HG02623 (cell line): ENCODE results near the gene EFNA2.
"Not testable (repeated sequence)": the region's sequence is repeated elsewhere in the genome, so short reads cannot be mapped to it uniquely, and the experiment has no call there.

Source experiments
- ATAC-seq: cut with Tn5 transposase; IDR thresholded peaks from one replicate; pipeline ENCODE4 v1.9.1; 2021; ENCODE audit warnings: moderate library complexity; ENCODE audit not compliant: unreplicated experiment

Gene EFNA2

GRCh38 chr19:1315470-1316166, 29.9 kb downstream of the EFNA2 start:
- ATAC-seq: no peak

GRCh38 chr19:1316466-1316865, 30.8 kb downstream of the EFNA2 start:
- no peak for ATAC-seq

GRCh38 chr19:1317274-1318003, 31.8 kb downstream of the EFNA2 start:
- ATAC-seq: no peak

- no peak for ATAC-seq
Measured at GRCh38 chr19:1318678-1319471, 33.2 kb downstream of the EFNA2 start.

- ATAC-seq: not testable (repeated sequence)
Measured at GRCh38 chr19:1320282-1320650, 34.6 kb downstream of the EFNA2 start.

- no peak for ATAC-seq
Measured at GRCh38 chr19:1321539-1321938, 35.9 kb downstream of the EFNA2 start.

- no peak for ATAC-seq
Measured at GRCh38 chr19:1322198-1322981, 36.7 kb downstream of the EFNA2 start.

- ATAC-seq: no peak
Measured at GRCh38 chr19:1324249-1324805, 38.7 kb downstream of the EFNA2 start.

- ATAC-seq: no peak
Measured at GRCh38 chr19:1324806-1325567, 39.3 kb downstream of the EFNA2 start.

GRCh38 chr19:1325568-1326294, 40.1 kb downstream of the EFNA2 start:
- ATAC-seq: no peak

- ATAC-seq: no peak
Measured at GRCh38 chr19:1327125-1327524, 41.5 kb downstream of the EFNA2 start.

- ATAC-seq: not testable (repeated sequence)
Measured at GRCh38 chr19:1332208-1332607, 46.5 kb downstream of the EFNA2 start.

GRCh38 chr19:1336079-1336684, 50.5 kb downstream of the EFNA2 start:
- ATAC-seq: no peak

GRCh38 chr19:1340681-1341469, 55.2 kb downstream of the EFNA2 start:
- no peak for ATAC-seq

GRCh38 chr19:1343041-1343440, 57.4 kb downstream of the EFNA2 start:
- no peak for ATAC-seq

- ATAC-seq: no peak
Measured at GRCh38 chr19:1349211-1349610, 63.5 kb downstream of the EFNA2 start.

GRCh38 chr19:1350867-1351266, 65.2 kb downstream of the EFNA2 start:
- ATAC-seq: no peak
